ENCODE measurements around the gene NPTX1.

NPTX1 gene

GRCh38 chr17:80422981-80423380 lies 53.4 kb downstream of the NPTX1 start:
- ChIA-PET POLR2A (interaction anchor here (0.7 to 2.6 kb wide), 2 partner anchors 32 to 423 kb away, joined by 3 to 11 read pairs; no protein-coding TSS in a partner anchor), CTCF (interaction anchor here (1.0 kb wide), 1 partner anchor 10 kb away, joined by 3 read pairs; no protein-coding TSS in a partner anchor)

GRCh38 chr17:80422276-80422675 lies 54.1 kb downstream of the NPTX1 start:
- ChIA-PET CTCF (no interaction called here), POLR2A (interaction anchor here (1.0 kb wide), 1 partner anchor 32 kb away, joined by 4 read pairs; no protein-coding TSS in a partner anchor)
- no peak for DNase-seq (ENCODE audit: extremely low spot score)
- TF ChIP-seq ELF4 (IDR thresholded peaks at IDR 0.05) = no peak
- no peak for TF ChIP-seq FOXK2 (IDR thresholded peaks at IDR 0.05)
- TF ChIP-seq, protein P1, sequence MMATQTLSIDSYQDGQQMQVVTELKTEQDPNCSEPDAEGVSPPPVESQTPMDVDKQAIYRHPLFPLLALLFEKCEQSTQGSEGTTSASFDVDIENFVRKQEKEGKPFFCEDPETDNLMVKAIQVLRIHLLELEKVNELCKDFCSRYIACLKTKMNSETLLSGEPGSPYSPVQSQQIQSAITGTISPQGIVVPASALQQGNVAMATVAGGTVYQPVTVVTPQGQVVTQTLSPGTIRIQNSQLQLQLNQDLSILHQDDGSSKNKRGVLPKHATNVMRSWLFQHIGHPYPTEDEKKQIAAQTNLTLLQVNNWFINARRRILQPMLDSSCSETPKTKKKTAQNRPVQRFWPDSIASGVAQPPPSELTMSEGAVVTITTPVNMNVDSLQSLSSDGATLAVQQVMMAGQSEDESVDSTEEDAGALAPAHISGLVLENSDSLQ (IDR thresholded peaks at IDR 0.05) = no peak
- TF ChIP-seq SP1 (IDR thresholded peaks at IDR 0.05) = no peak
- no peak for TF ChIP-seq LEF1 (IDR thresholded peaks at IDR 0.05; ENCODE audit: borderline replicate concordance)
- TF ChIP-seq HDGF (IDR thresholded peaks at IDR 0.05; ENCODE audit: borderline replicate concordance) = no peak
- no peak for TF ChIP-seq BHLHE40 (IDR thresholded peaks at IDR 0.05; ENCODE audit: borderline replicate concordance)
- no peak for TF ChIP-seq FOXA1 (IDR thresholded peaks at IDR 0.05)
- no peak for TF ChIP-seq ARNT (IDR thresholded peaks at IDR 0.05)
- TF ChIP-seq CTBP1 (IDR thresholded peaks at IDR 0.05; ENCODE audit: borderline replicate concordance) = no peak
- no peak for TF ChIP-seq SUZ12 (IDR thresholded peaks at IDR 0.05)
- TF ChIP-seq L3MBTL2 (conservative IDR thresholded peaks at IDR 0.05) = no peak
- TF ChIP-seq NFRKB (IDR thresholded peaks at IDR 0.05) = no peak
- no peak for TF ChIP-seq FOXM1 (IDR thresholded peaks at IDR 0.05; ENCODE audit: borderline replicate concordance)
- TF ChIP-seq TARDBP (IDR thresholded peaks at IDR 0.05) = no peak
- no peak for TF ChIP-seq ZNF384 (IDR thresholded peaks at IDR 0.05)

More at GRCh38 chr17:80422981-80423380, 53.4 kb downstream of the NPTX1 start:
- no peak for TF ChIP-seq FOXA1 (IDR thresholded peaks at IDR 0.05)
- no peak for TF ChIP-seq L3MBTL2 (conservative IDR thresholded peaks at IDR 0.05)
- TF ChIP-seq TARDBP (IDR thresholded peaks at IDR 0.05) = no peak
- TF ChIP-seq ELF4 (IDR thresholded peaks at IDR 0.05) = no peak
- no peak for TF ChIP-seq ARNT (IDR thresholded peaks at IDR 0.05)
- no peak for TF ChIP-seq CTBP1 (IDR thresholded peaks at IDR 0.05; ENCODE audit: borderline replicate concordance)
- TF ChIP-seq SUZ12 (IDR thresholded peaks at IDR 0.05) = no peak
- no peak for TF ChIP-seq HDGF (IDR thresholded peaks at IDR 0.05; ENCODE audit: borderline replicate concordance)
- no peak for TF ChIP-seq LEF1 (IDR thresholded peaks at IDR 0.05; ENCODE audit: borderline replicate concordance)
- no peak for TF ChIP-seq ZNF384 (IDR thresholded peaks at IDR 0.05)
- no peak for TF ChIP-seq FOXK2 (IDR thresholded peaks at IDR 0.05)
- no peak for TF ChIP-seq BHLHE40 (IDR thresholded peaks at IDR 0.05; ENCODE audit: borderline replicate concordance)
- TF ChIP-seq, protein P1 (IDR thresholded peaks at IDR 0.05) = no peak
- TF ChIP-seq FOXM1 (IDR thresholded peaks at IDR 0.05; ENCODE audit: borderline replicate concordance) = no peak
- no peak for TF ChIP-seq SP1 (IDR thresholded peaks at IDR 0.05)
- TF ChIP-seq NFRKB (IDR thresholded peaks at IDR 0.05) = no peak
- no peak for DNase-seq (ENCODE audit: extremely low spot score)

- CTCF ChIA-PET = no interaction called here
- no peak for TF ChIP-seq L3MBTL2 (conservative IDR thresholded peaks at IDR 0.05)
- no peak for DNase-seq (ENCODE audit: extremely low spot score)
- POLR2A ChIA-PET = interaction anchor here (1.0 kb wide), 1 partner anchor 33 kb away, joined by 4 read pairs; no protein-coding TSS in a partner anchor
These were observed 54.9 kb downstream of the NPTX1 start for GRCh38 chr17:80421381-80422090.

DNA sequence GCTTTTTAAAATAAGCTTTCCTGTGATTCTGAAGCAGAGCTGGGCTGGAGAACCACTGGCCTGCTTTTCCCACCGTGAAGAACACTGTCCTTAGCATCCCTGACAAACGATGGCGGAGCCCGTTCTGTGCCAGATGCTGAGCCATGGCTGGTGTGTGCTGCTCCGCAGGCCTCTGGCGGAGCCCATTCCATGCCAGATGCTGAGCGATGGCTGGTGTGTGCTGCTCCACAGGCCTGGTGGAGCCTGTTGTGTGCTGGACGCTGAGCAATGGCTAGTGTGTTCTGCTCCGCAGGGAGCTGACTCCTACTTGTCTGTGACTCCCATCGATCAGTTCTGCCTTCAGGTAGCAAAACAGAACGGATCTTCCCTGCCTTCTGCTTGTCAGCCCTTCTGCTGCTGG lies 57.2 kb downstream of the NPTX1 start:
- POLR2A ChIA-PET = interaction anchor here (0.8 to 0.9 kb wide), 2 partner anchors 35 to 57 kb away, joined by 3 read pairs; partner anchors contain the start of gene NPTX1
- CTCF ChIA-PET = no interaction called here
- no peak for DNase-seq (ENCODE audit: extremely low spot score)
- TF ChIP-seq ARNT (IDR thresholded peaks at IDR 0.05) (no peak), NFRKB (IDR thresholded peaks at IDR 0.05) (no peak), FOXA1 (IDR thresholded peaks at IDR 0.05) (no peak), HDGF (IDR thresholded peaks at IDR 0.05; ENCODE audit: borderline replicate concordance) (no peak), BHLHE40 (IDR thresholded peaks at IDR 0.05; ENCODE audit: borderline replicate concordance) (no peak), TARDBP (IDR thresholded peaks at IDR 0.05) (no peak), SUZ12 (IDR thresholded peaks at IDR 0.05) (no peak), FOXM1 (IDR thresholded peaks at IDR 0.05; ENCODE audit: borderline replicate concordance) (no peak), CTBP1 (IDR thresholded peaks at IDR 0.05; ENCODE audit: borderline replicate concordance) (no peak), LEF1 (IDR thresholded peaks at IDR 0.05; ENCODE audit: borderline replicate concordance) (no peak), FOXK2 (IDR thresholded peaks at IDR 0.05) (no peak), L3MBTL2 (conservative IDR thresholded peaks at IDR 0.05) (no peak), ZNF384 (IDR thresholded peaks at IDR 0.05) (no peak), SP1 (IDR thresholded peaks at IDR 0.05) (no peak), ELF4 (IDR thresholded peaks at IDR 0.05) (no peak)
- TF ChIP-seq, protein P1 (IDR thresholded peaks at IDR 0.05) = no peak

DNA sequence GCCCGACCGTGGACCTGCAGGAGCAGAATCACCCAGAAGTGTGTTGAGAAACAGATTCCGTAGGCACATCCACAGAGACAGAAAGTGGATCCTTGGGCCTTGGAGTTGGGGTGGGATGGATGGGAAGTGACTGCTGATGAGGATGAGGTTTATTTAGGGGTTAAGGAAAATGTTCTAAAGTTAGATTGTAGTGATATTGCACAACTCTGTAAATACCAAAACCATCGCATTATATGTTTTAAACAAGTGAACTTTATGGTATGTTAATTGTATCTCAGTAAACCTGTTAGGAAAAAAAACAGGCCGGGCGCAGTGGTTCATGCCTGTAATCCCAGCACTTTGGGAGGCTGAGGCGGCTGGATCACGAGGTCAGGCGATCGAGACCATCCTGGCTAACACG lies 57.8 kb downstream of the NPTX1 start:
- CTCF ChIA-PET = no interaction called here
- TF ChIP-seq ELF4 (IDR thresholded peaks at IDR 0.05) (no peak), ARNT (IDR thresholded peaks at IDR 0.05) (no peak), FOXK2 (IDR thresholded peaks at IDR 0.05) (no peak), NFRKB (IDR thresholded peaks at IDR 0.05) (no peak), FOXM1 (IDR thresholded peaks at IDR 0.05; ENCODE audit: borderline replicate concordance) (no peak), SUZ12 (IDR thresholded peaks at IDR 0.05) (no peak), FOXA1 (IDR thresholded peaks at IDR 0.05) (no peak), LEF1 (IDR thresholded peaks at IDR 0.05; ENCODE audit: borderline replicate concordance) (no peak), CTBP1 (IDR thresholded peaks at IDR 0.05; ENCODE audit: borderline replicate concordance) (no peak), L3MBTL2 (conservative IDR thresholded peaks at IDR 0.05) (no peak), SP1 (IDR thresholded peaks at IDR 0.05) (no peak)
- no peak for DNase-seq (ENCODE audit: extremely low spot score)
- POLR2A ChIA-PET = no interaction called here

All from HEK293T (cell line).